GM23338 (cell line): ENCODE data around the gene P3H4. TPM values are rescaled to one million over a fixed set of nuclear protein-coding genes. Genes with fewer than 3 reads are reported as not detected.
A peak's percentile ranks its signal among the peaks of the same experiment; 100 is the strongest.

Source experiments
- ATAC-seq: fragments of 200-7000 bp; cut with Tn5 transposase; 3 replicates; pipeline ENCODE4 v1.9.1; 2020
- DNase-seq: peaks from one replicate; pipeline ENCODE4 v3.0.0-alpha.2; 2015; ENCODE audit warnings: low spot score
- H2AFZ ChIP-seq: fragments of 200-600 bp; sonication (generic); 2 replicates; pipeline ENCODE4 v1.8.0; 2016; ENCODE audit warnings: antibody characterized with exemption, mild to moderate bottlenecking, moderate library complexity
- H3F3A ChIP-seq: fragments of 200-600 bp; sonication (generic); replicated peaks from 2 replicates; pipeline ENCODE4 v1.8.0; 2017; ENCODE audit warnings: antibody characterized with exemption, mixed run types, low read depth
- H3K27ac ChIP-seq: fragments of 200-600 bp; sonication (generic); 2 replicates; pipeline ENCODE4 v1.6.1; 2016; ENCODE audit warnings: low read depth
- H3K27me3 ChIP-seq: fragments of 200-600 bp; sonication (generic); 2 replicates; pipeline ENCODE4 v1.8.0; 2016; ENCODE audit warnings: mild to moderate bottlenecking, mixed run types, moderate library complexity; ENCODE audit not compliant: insufficient read depth
- H3K36me3 ChIP-seq: fragments of 200-600 bp; sonication (generic); 2 replicates; pipeline ENCODE4 v1.8.0; 2016; ENCODE audit warnings: mild to moderate bottlenecking; ENCODE audit not compliant: insufficient read depth
- H3K4me1 ChIP-seq: fragments of 200-600 bp; sonication (generic); 2 replicates; pipeline ENCODE4 v1.8.0; 2016; ENCODE audit warnings: mild to moderate bottlenecking, moderate library complexity; ENCODE audit not compliant: insufficient read depth
- H3K4me2 ChIP-seq: fragments of 200-600 bp; sonication (generic); 2 replicates; pipeline ENCODE4 v1.7.1; 2017; ENCODE audit warnings: mixed run types
- H3K4me3 ChIP-seq: fragments of 200-600 bp; sonication (generic); 2 replicates; pipeline ENCODE4 v1.6.1; 2016; ENCODE audit warnings: mixed run types
- H3K79me2 ChIP-seq: fragments of 200-600 bp; sonication (generic); replicated peaks from 2 replicates; pipeline ENCODE4 v1.8.0; 2017; ENCODE audit warnings: mild to moderate bottlenecking; ENCODE audit not compliant: insufficient read depth
- H3K9me2 ChIP-seq: fragments of 200-600 bp; sonication (generic); 2 replicates; pipeline ENCODE4 v1.8.0; 2017; ENCODE audit not compliant: insufficient read depth
- H4K20me1 ChIP-seq: fragments of 200-600 bp; sonication (generic); replicated peaks from 2 replicates; pipeline ENCODE4 v1.8.0; 2017; ENCODE audit warnings: mild to moderate bottlenecking; ENCODE audit not compliant: insufficient read depth
- H3K27ac Mint-ChIP-seq: 2 replicates; pipeline ENCODE4 v1.8.0; 2020; ENCODE audit warnings: inconsistent platforms, mild to moderate bottlenecking, moderate library complexity, mixed read lengths
- H3K27me3 Mint-ChIP-seq: 3 replicates; pipeline ENCODE4 v1.8.0; 2022; ENCODE audit warnings: low read depth, mild to moderate bottlenecking, moderate library complexity, mixed read lengths, inconsistent platforms; ENCODE audit not compliant: insufficient read depth, poor library complexity
- H3K36me3 Mint-ChIP-seq: 3 replicates; pipeline ENCODE4 v1.8.0; 2021; ENCODE audit warnings: low read depth, mild to moderate bottlenecking, inconsistent platforms, moderate library complexity, mixed read lengths
- H3K4me1 Mint-ChIP-seq: 3 replicates; pipeline ENCODE4 v1.8.0; 2020; ENCODE audit warnings: mild to moderate bottlenecking, inconsistent platforms, mixed read lengths
- H3K4me3 Mint-ChIP-seq: 3 replicates; pipeline ENCODE4 v1.8.0; 2021; ENCODE audit warnings: moderate library complexity, mild to moderate bottlenecking, inconsistent platforms, mixed read lengths
- H3K9me3 Mint-ChIP-seq: 3 replicates; pipeline ENCODE4 v1.8.0; 2020; ENCODE audit warnings: moderate library complexity, mild to moderate bottlenecking, inconsistent platforms, mixed read lengths
- CTCF ChIP-seq, 2 experiments: fragments of 200-600 bp in 1 of 2; sonication (generic) in 1 of 2; conservative IDR thresholded peaks; 2 replicates each; pipeline versions ENCODE4 v1.5.1 to v1.6.1; 2016 to 2017; ENCODE audit warnings: antibody characterized with exemption in 2 of 2, low read depth in 2 of 2, mild to moderate bottlenecking in 2 of 2, moderate library complexity in 1 of 2
- EZH2 ChIP-seq: fragments of 200-600 bp; sonication (generic); IDR thresholded peaks from one replicate; pipeline ENCODE4 v1.8.0; 2017; ENCODE audit warnings: antibody characterized with exemption, mild to moderate bottlenecking, low read depth; ENCODE audit not compliant: unreplicated experiment
- JUNB ChIP-seq: IDR thresholded peaks from one replicate; pipeline ENCODE4 v1.6.1; 2016; ENCODE audit warnings: antibody characterized with exemption; ENCODE audit not compliant: unreplicated experiment
- NANOG ChIP-seq: IDR thresholded peaks from 2 replicates; pipeline ENCODE4 v1.6.1; 2016; ENCODE audit warnings: antibody characterized with exemption, borderline replicate concordance
- POLR2AphosphoS5 ChIP-seq: IDR thresholded peaks from 2 replicates; pipeline ENCODE4 v1.6.1; 2016; ENCODE audit warnings: antibody characterized with exemption, low read depth
- REST ChIP-seq: IDR thresholded peaks from one replicate; pipeline ENCODE4 v1.6.1; 2018; ENCODE audit warnings: antibody characterized with exemption; ENCODE audit not compliant: unreplicated experiment
- ZNF462 ChIP-seq: fragments of 250-450 bp; sonication (Bioruptor Pico); IDR thresholded peaks from 2 replicates; pipeline ENCODE4 v1.5.0; 2020; ENCODE audit warnings: mild to moderate bottlenecking, moderate library complexity
- polyA plus RNA-seq: library from polyadenylated mRNA; unstranded; fragments of >200 nt; fragmentation: Nextera tagmentation; extraction: Ambion mirVana; gene quantifications from 2 replicates; pipeline ENCODE4 v1.2.1, GENCODE V29; 2016
- total RNA-seq: library from RNA; depleted of rRNA; stranded (reverse); fragments of >200 nt; shearing (Covaris generic); gene quantifications from 2 replicates; pipeline ENCODE4 v1.2.3, GENCODE V29; 2014

The P3H4 gene
- total and polyA plus RNA-seq, 2 experiments from 2014 or later: 16.0 to 33.3 TPM

- TF ChIP-seq CTCF (conservative IDR thresholded peaks at IDR 0.05; ENCODE audit: low read depth in 2 of 2): no peak
- TF ChIP-seq REST: no peak
- no peak for TF ChIP-seq EZH2
- TF ChIP-seq JUNB: no peak
- no peak for TF ChIP-seq POLR2AphosphoS5
Measured at GRCh38 chr17:41806685-41807445, 4.9 kb downstream of the P3H4 start (continued).

GRCh38 chr17:41803049-41804020, 8.4 kb downstream of the P3H4 start:
- H3K9me3 Mint-ChIP-seq: no peaks in the 10 kb centered on the region
- ATAC-seq: no peak
- H3F3A ChIP-seq: no peaks in the 10 kb centered on the region; the same call in 1 of the 2 replicates
- no peaks in the 10 kb centered on the region for H3K36me3 ChIP-seq
- no peak overlapping the region for H3K4me3 ChIP-seq
- peaks cover 26% of the 10 kb centered on the region for H3K4me1 Mint-ChIP-seq
- no peak overlapping the region for H3K4me3 Mint-ChIP-seq
- H3K4me1 ChIP-seq: peaks cover 14% of the 10 kb centered on the region
- H3K4me2 ChIP-seq: peak overlapping the region; percentile 26; the same call in 1 of the 2 replicates
- no peak overlapping the region for H3K27ac Mint-ChIP-seq
- peaks cover 36% of the 10 kb centered on the region for H3K36me3 Mint-ChIP-seq
- no peaks in the 10 kb centered on the region for H3K79me2 ChIP-seq
- DNase-seq: peak; percentile 45
- H2AFZ ChIP-seq: no peak overlapping the region
- H3K27ac ChIP-seq: no peak overlapping the region
- no peaks in the 10 kb centered on the region; the same call in 1 of the 2 replicates for H4K20me1 ChIP-seq
- H3K9me2 ChIP-seq: no peaks in the 10 kb centered on the region
- H3K27me3 Mint-ChIP-seq: peaks cover 15% of the 10 kb centered on the region
- no peaks in the 10 kb centered on the region for H3K27me3 ChIP-seq
- TF ChIP-seq ZNF462: no peak
- TF ChIP-seq NANOG: no peak
- no peak for TF ChIP-seq CTCF (conservative IDR thresholded peaks at IDR 0.05; ENCODE audit: low read depth in 2 of 2)
